ENCODE results near the gene KATNB1.

Gene KATNB1

GRCh38 chr16:57756424-57757325 lies 21.1 kb downstream of the KATNB1 start:
- no peak for DNase-seq (ENCODE audit: low read depth)

- DNase-seq (ENCODE audit: low read depth) = peak; percentile 63
These were observed 21.8 kb downstream of the KATNB1 start for GRCh38 chr16:57757326-57757786.

- no peak for DNase-seq (ENCODE audit: low read depth)
These were observed 22.3 kb downstream of the KATNB1 start for GRCh38 chr16:57757883-57758282.

- DNase-seq (ENCODE audit: low read depth) = no peak
These were observed 23.0 kb downstream of the KATNB1 start for GRCh38 chr16:57758331-57759117.

- no peak for DNase-seq (ENCODE audit: low read depth)
These were observed 23.6 kb downstream of the KATNB1 start for GRCh38 chr16:57759131-57759530.

- no peak for DNase-seq (ENCODE audit: low read depth)
These were observed 24.2 kb downstream of the KATNB1 start for GRCh38 chr16:57759541-57760356.

GRCh38 chr16:57760357-57761160 lies 25.0 kb downstream of the KATNB1 start:
- no peak for DNase-seq (ENCODE audit: low read depth)

- DNase-seq (ENCODE audit: low read depth) = no peak
These were observed 25.7 kb downstream of the KATNB1 start for GRCh38 chr16:57761301-57761700.

- DNase-seq (ENCODE audit: low read depth) = no peak
These were observed 26.4 kb downstream of the KATNB1 start for GRCh38 chr16:57761957-57762356.

GRCh38 chr16:57762365-57763040 lies 26.9 kb downstream of the KATNB1 start:
- DNase-seq (ENCODE audit: low read depth) = no peak

GRCh38 chr16:57763285-57764005 lies 27.9 kb downstream of the KATNB1 start:
- DNase-seq (ENCODE audit: low read depth) = no peak

- no peak for DNase-seq (ENCODE audit: low read depth)
These were observed 28.4 kb downstream of the KATNB1 start for GRCh38 chr16:57764006-57764340.

GRCh38 chr16:57764341-57765159 lies 29.0 kb downstream of the KATNB1 start:
- peak; percentile 53 for DNase-seq (ENCODE audit: low read depth)

- DNase-seq (ENCODE audit: low read depth) = no peak
These were observed 29.7 kb downstream of the KATNB1 start for GRCh38 chr16:57765160-57765728.

GRCh38 chr16:57766714-57767348 lies 31.3 kb downstream of the KATNB1 start:
- DNase-seq (ENCODE audit: low read depth) = no peak

- no peak for DNase-seq (ENCODE audit: low read depth)
These were observed 34.1 kb downstream of the KATNB1 start for GRCh38 chr16:57769541-57770145.

GRCh38 chr16:57770361-57770760 lies 34.8 kb downstream of the KATNB1 start:
- DNase-seq (ENCODE audit: low read depth) = no peak
